ENCODE data around the gene OAT. TPM values are rescaled to one million over a fixed set of nuclear protein-coding genes. Genes with fewer than 3 reads are reported as not detected.

OAT gene
- total RNA-seq, 1 experiment from 2014 or later: 25.2 TPM

GRCh38 chr10:124380256-124380995, 38.3 kb downstream of the OAT start:
- ChIA-PET POLR2A (ENCODE audit: low non-redundant PET) (no interaction called here), CTCF (interaction anchor here (0.9 kb wide), 1 partner anchor 386 kb away, joined by 3 read pairs; no protein-coding TSS in a partner anchor)
- Histone ChIP-seq H3K4me1 (ENCODE audit: insufficient read depth, low read length, poor library complexity, severe bottlenecking) (no peaks in the 10 kb centered on the region), H3K27ac (ENCODE audit: low read depth, low read length, poor library complexity, severe bottlenecking) (no peak overlapping the region), H3K4me3 (ENCODE audit: low read depth, low read length, poor library complexity, severe bottlenecking) (no peak overlapping the region), H3K9me3 (ENCODE audit: low read depth, low read length, poor library complexity, severe bottlenecking) (no peaks in the 10 kb centered on the region), H3K36me3 (ENCODE audit: insufficient read depth, low read length, poor library complexity, severe bottlenecking) (no peaks in the 10 kb centered on the region), H3K27me3 (replicated peaks; ENCODE audit: insufficient read depth, low read depth, low read length, poor library complexity) (peaks cover 52% of the 10 kb centered on the region)
- intact Hi-C loops (cut with micrococcal nuclease; ENCODE audit: unreplicated experiment): no loop called here
- no TSS peak for BruUV-seq (replicated peaks)
- TF ChIP-seq CTCF (conservative IDR thresholded peaks at IDR 0.05; ENCODE audit: low read depth, low read length) (no peak), EZH2 (IDR thresholded peaks at IDR 0.05; ENCODE audit: borderline replicate concordance, low read depth, low read length, poor library complexity, severe bottlenecking) (no peak)
- no peak for DNase-seq (ENCODE audit: low spot score)

GRCh38 chr10:124379609-124380193, 39.0 kb downstream of the OAT start:
- intact Hi-C loops (cut with micrococcal nuclease; ENCODE audit: unreplicated experiment): no loop called here
- Histone ChIP-seq H3K27ac (ENCODE audit: low read depth, low read length, poor library complexity, severe bottlenecking) (no peak overlapping the region), H3K9me3 (ENCODE audit: low read depth, low read length, poor library complexity, severe bottlenecking) (no peaks in the 10 kb centered on the region), H3K27me3 (replicated peaks; ENCODE audit: insufficient read depth, low read depth, low read length, poor library complexity) (peaks cover 52% of the 10 kb centered on the region), H3K4me1 (ENCODE audit: insufficient read depth, low read length, poor library complexity, severe bottlenecking) (no peaks in the 10 kb centered on the region), H3K4me3 (ENCODE audit: low read depth, low read length, poor library complexity, severe bottlenecking) (no peak overlapping the region), H3K36me3 (ENCODE audit: insufficient read depth, low read length, poor library complexity, severe bottlenecking) (no peaks in the 10 kb centered on the region)
- no peak for TF ChIP-seq EZH2 (IDR thresholded peaks at IDR 0.05; ENCODE audit: borderline replicate concordance, low read depth, low read length, poor library complexity, severe bottlenecking)
- TF ChIP-seq CTCF (conservative IDR thresholded peaks at IDR 0.05; ENCODE audit: low read depth, low read length): no peak
- ChIA-PET CTCF (no interaction called here), POLR2A (ENCODE audit: low non-redundant PET) (no interaction called here)
- no TSS peak for BruUV-seq (replicated peaks)
- no peak for DNase-seq (ENCODE audit: low spot score)

- CTCF ChIA-PET: no interaction called here
- no peak for TF ChIP-seq EZH2 (IDR thresholded peaks at IDR 0.05; ENCODE audit: borderline replicate concordance, low read depth, low read length, poor library complexity, severe bottlenecking)
- peaks cover 60% of the 10 kb centered on the region for H3K27me3 ChIP-seq (replicated peaks; ENCODE audit: insufficient read depth, low read depth, low read length, poor library complexity)
- H3K9me3 ChIP-seq (ENCODE audit: low read depth, low read length, poor library complexity, severe bottlenecking): no peaks in the 10 kb centered on the region
- no peak overlapping the region for H3K27ac ChIP-seq (ENCODE audit: low read depth, low read length, poor library complexity, severe bottlenecking)
- no peak overlapping the region for H3K4me3 ChIP-seq (ENCODE audit: low read depth, low read length, poor library complexity, severe bottlenecking)
- no peaks in the 10 kb centered on the region for H3K4me1 ChIP-seq (ENCODE audit: insufficient read depth, low read length, poor library complexity, severe bottlenecking)
- BruUV-seq (replicated peaks): no TSS peak
- intact Hi-C loops (cut with micrococcal nuclease; ENCODE audit: unreplicated experiment): no loop called here
- H3K36me3 ChIP-seq (ENCODE audit: insufficient read depth, low read length, poor library complexity, severe bottlenecking): no peaks in the 10 kb centered on the region
- POLR2A ChIA-PET (ENCODE audit: low non-redundant PET): no interaction called here
- DNase-seq (ENCODE audit: low spot score): no peak
Measured at GRCh38 chr10:124378881-124379471, 39.7 kb downstream of the OAT start.
